Parathyroid adenoma (tissue), 2 donors: ENCODE measurements around the gene EYA3.

Experiments used
- H2AFZ ChIP-seq: fragments of 300-600 bp; sonication (generic); one replicate; pipeline ENCODE4 v1.7.0; 2017; ENCODE audit warnings: antibody characterized with exemption, mild to moderate bottlenecking
- H3K27ac ChIP-seq: fragments of 300-600 bp; sonication (generic); one replicate; pipeline ENCODE4 v1.7.0; 2017
- H3K27me3 ChIP-seq: fragments of 300-600 bp; sonication (generic); one replicate; pipeline ENCODE4 v1.7.0; 2017; ENCODE audit warnings: low read length; ENCODE audit not compliant: control insufficient read depth, insufficient read depth
- H3K36me3 ChIP-seq: fragments of 300-600 bp; sonication (generic); one replicate; pipeline ENCODE4 v1.7.0; 2017; ENCODE audit warnings: low read length; ENCODE audit not compliant: control insufficient read depth, insufficient read depth
- H3K4me1 ChIP-seq: fragments of 300-600 bp; sonication (generic); one replicate; pipeline ENCODE4 v1.7.0; 2017; ENCODE audit warnings: control low read depth
- H3K4me2 ChIP-seq: fragments of 300-600 bp; sonication (generic); one replicate; pipeline ENCODE4 v1.7.0; 2017; ENCODE audit warnings: low read length
- H3K4me3 ChIP-seq: fragments of 300-600 bp; sonication (generic); one replicate; pipeline ENCODE4 v1.7.0; 2017; ENCODE audit warnings: low read depth, low read length
- H3K79me2 ChIP-seq: fragments of 300-600 bp; sonication (generic); one replicate; pipeline ENCODE4 v1.7.0; 2017; ENCODE audit warnings: control low read depth
- H3K9ac ChIP-seq: fragments of 300-600 bp; sonication (generic); one replicate; pipeline ENCODE4 v1.7.0; 2017; ENCODE audit warnings: mild to moderate bottlenecking
- H3K9me3 ChIP-seq: fragments of 300-600 bp; sonication (generic); one replicate; pipeline ENCODE4 v1.7.0; 2017; ENCODE audit warnings: low read length; ENCODE audit not compliant: control insufficient read depth
- CTCF ChIP-seq: fragments of 300-600 bp; sonication (generic); IDR thresholded peaks from one replicate; pipeline ENCODE4 v1.7.0; 2017; ENCODE audit warnings: antibody characterized with exemption, mild to moderate bottlenecking
- donor health status: primary hyperparathyroidism.

EYA3 gene

DNA sequence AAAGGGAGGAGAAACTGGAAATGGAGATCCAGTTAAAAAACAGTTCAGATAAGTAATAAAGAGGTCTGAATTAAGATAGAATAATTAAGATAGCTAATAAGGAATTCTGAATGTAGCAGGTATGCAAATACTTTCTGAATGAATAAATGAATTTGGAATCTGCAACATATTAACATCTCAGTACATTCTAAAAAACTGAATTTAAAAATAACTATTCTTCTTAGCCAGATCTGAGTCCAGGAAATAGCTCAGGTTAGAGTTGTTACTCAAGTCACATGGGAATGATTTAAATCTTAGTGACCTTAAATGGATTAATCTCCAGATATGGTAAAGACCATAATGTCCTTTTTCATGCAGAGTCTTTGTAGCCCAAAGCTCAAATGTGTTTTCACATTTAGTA lies 51.2 kb downstream of the EYA3 start:
- H3K4me1 ChIP-seq = no peaks in the 10 kb centered on the region
- H3K4me3 ChIP-seq = no peak overlapping the region
- no peak overlapping the region for H2AFZ ChIP-seq
- no peak for TF ChIP-seq CTCF
- no peaks in the 10 kb centered on the region for H3K79me2 ChIP-seq
- H3K4me2 ChIP-seq = no peak overlapping the region
- H3K27me3 ChIP-seq = no peaks in the 10 kb centered on the region
- no peaks in the 10 kb centered on the region for H3K9me3 ChIP-seq
- no peaks in the 10 kb centered on the region for H3K36me3 ChIP-seq
- no peak overlapping the region for H3K27ac ChIP-seq
- H3K9ac ChIP-seq = no peak overlapping the region

- H3K27ac ChIP-seq = no peak overlapping the region
- TF ChIP-seq CTCF = no peak
- no peak overlapping the region for H3K4me2 ChIP-seq
- H3K9ac ChIP-seq = no peak overlapping the region
- H3K36me3 ChIP-seq = no peaks in the 10 kb centered on the region
- no peaks in the 10 kb centered on the region for H3K79me2 ChIP-seq
- no peaks in the 10 kb centered on the region for H3K27me3 ChIP-seq
- no peak overlapping the region for H2AFZ ChIP-seq
- H3K9me3 ChIP-seq = no peaks in the 10 kb centered on the region
- no peaks in the 10 kb centered on the region for H3K4me1 ChIP-seq
- no peak overlapping the region for H3K4me3 ChIP-seq
Measured at GRCh38 chr1:28036431-28036830, 52.0 kb downstream of the EYA3 start.

GRCh38 chr1:28035420-28035819 lies 53.0 kb downstream of the EYA3 start:
- no peaks in the 10 kb centered on the region for H3K27me3 ChIP-seq
- no peaks in the 10 kb centered on the region for H3K79me2 ChIP-seq
- no peak overlapping the region for H3K9ac ChIP-seq
- no peaks in the 10 kb centered on the region for H3K4me1 ChIP-seq
- H3K4me2 ChIP-seq = no peak overlapping the region
- no peak overlapping the region for H3K4me3 ChIP-seq
- H3K9me3 ChIP-seq = no peaks in the 10 kb centered on the region
- no peak overlapping the region for H2AFZ ChIP-seq
- H3K36me3 ChIP-seq = no peaks in the 10 kb centered on the region
- TF ChIP-seq CTCF = no peak
- H3K27ac ChIP-seq = no peak overlapping the region

- Histone ChIP-seq H3K4me1 (no peaks in the 10 kb centered on the region), H3K9ac (no peak overlapping the region), H3K4me3 (no peak overlapping the region), H3K27me3 (no peaks in the 10 kb centered on the region), H3K27ac (no peak overlapping the region), H2AFZ (no peak overlapping the region), H3K36me3 (no peaks in the 10 kb centered on the region), H3K4me2 (no peak overlapping the region), H3K79me2 (no peaks in the 10 kb centered on the region), H3K9me3 (no peaks in the 10 kb centered on the region)
- TF ChIP-seq CTCF = no peak
Measured at GRCh38 chr1:28032281-28032680, 56.1 kb downstream of the EYA3 start.

- Histone ChIP-seq H3K4me3 (no peak overlapping the region), H3K9me3 (no peaks in the 10 kb centered on the region), H3K4me2 (no peak overlapping the region), H3K9ac (no peak overlapping the region), H3K36me3 (no peaks in the 10 kb centered on the region), H3K79me2 (no peaks in the 10 kb centered on the region), H3K27ac (no peak overlapping the region), H3K4me1 (no peaks in the 10 kb centered on the region), H2AFZ (no peak overlapping the region), H3K27me3 (no peaks in the 10 kb centered on the region)
- TF ChIP-seq CTCF = no peak
Measured at GRCh38 chr1:28031173-28031572, 57.2 kb downstream of the EYA3 start.
